Ishikawa (cell line): ENCODE results near the gene KCNF1.

ENCODE experiments used
- CEBPB ChIP-seq: IDR thresholded peaks from 2 replicates; pipeline ENCODE4 v1.6.1; 2012
- CREB1 ChIP-seq: IDR thresholded peaks from 2 replicates; pipeline ENCODE4 v1.6.1; 2012; ENCODE audit warnings: low read depth
- EGR1 ChIP-seq: IDR thresholded peaks from 2 replicates; pipeline ENCODE4 v1.6.1; 2012
- EP300 ChIP-seq: IDR thresholded peaks from 2 replicates; pipeline ENCODE4 v1.6.1; 2012; ENCODE audit warnings: borderline replicate concordance
- FOXM1 ChIP-seq: IDR thresholded peaks from 2 replicates; pipeline ENCODE4 v1.6.1; 2012; ENCODE audit warnings: low read depth, borderline replicate concordance
- NFIC ChIP-seq: IDR thresholded peaks from 2 replicates; pipeline ENCODE4 v1.6.1; 2012
- RAD21 ChIP-seq: IDR thresholded peaks from 2 replicates; pipeline ENCODE4 v1.6.1; 2012; ENCODE audit warnings: low read depth
- TAF1 ChIP-seq: IDR thresholded peaks from 2 replicates; pipeline ENCODE4 v1.6.1; 2012; ENCODE audit warnings: low read depth, mild to moderate bottlenecking
- TCF12 ChIP-seq: IDR thresholded peaks from 2 replicates; pipeline ENCODE4 v1.6.1; 2012; ENCODE audit warnings: low read depth
- TEAD4 ChIP-seq: IDR thresholded peaks from 2 replicates; pipeline ENCODE4 v1.6.1; 2012
- YY1 ChIP-seq: IDR thresholded peaks from 2 replicates; pipeline ENCODE4 v1.6.1; 2012; ENCODE audit warnings: low read depth
- ZBTB7A ChIP-seq: IDR thresholded peaks from 2 replicates; pipeline ENCODE4 v1.6.1; 2012; ENCODE audit warnings: low read depth
- TF ChIP-seq, protein P1 (sequence below): IDR thresholded peaks from 2 replicates; pipeline ENCODE4 v1.6.1; 2012; ENCODE audit warnings: low read depth, mild to moderate bottlenecking
- TF ChIP-seq, protein P2 (sequence below): IDR thresholded peaks from 2 replicates; pipeline ENCODE4 v1.6.1; 2012
- TF ChIP-seq, protein P3 (sequence below): IDR thresholded peaks from 2 replicates; pipeline ENCODE4 v1.6.1; 2012

Gene KCNF1

DNA sequence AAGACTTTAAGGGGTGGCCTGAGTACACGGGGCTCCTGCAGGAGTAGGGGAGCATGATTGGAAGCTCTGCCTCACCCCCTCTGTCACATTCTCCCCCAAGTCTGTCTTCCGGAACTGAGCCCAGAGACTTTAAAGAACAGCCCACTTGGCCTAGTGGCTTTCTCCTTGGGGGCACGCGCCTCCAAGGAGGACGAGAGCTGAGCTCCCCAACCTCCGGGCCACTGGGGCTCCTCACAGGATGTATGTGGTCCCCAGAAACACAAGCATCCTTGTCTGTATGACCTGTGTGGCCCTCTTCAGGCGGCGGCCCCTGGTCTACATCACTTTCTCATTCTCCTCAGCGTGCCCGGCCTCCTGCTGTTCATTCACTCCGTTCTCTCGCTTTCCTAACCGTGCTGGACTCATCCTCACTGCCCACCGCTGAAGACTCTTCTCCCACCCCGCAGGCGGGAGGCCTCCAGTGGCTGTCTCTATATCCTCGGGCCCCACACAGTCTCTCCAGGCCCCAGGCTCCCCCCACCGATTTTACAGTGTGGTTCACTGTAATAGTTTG, 23.7 kb downstream of the KCNF1 start:
- no peak for TF ChIP-seq EP300
- no peak for TF ChIP-seq CEBPB
- no peak for TF ChIP-seq NFIC
- TF ChIP-seq TEAD4: no peak
- no peak for TF ChIP-seq YY1
- no peak for TF ChIP-seq FOXM1
- TF ChIP-seq, protein P1, sequence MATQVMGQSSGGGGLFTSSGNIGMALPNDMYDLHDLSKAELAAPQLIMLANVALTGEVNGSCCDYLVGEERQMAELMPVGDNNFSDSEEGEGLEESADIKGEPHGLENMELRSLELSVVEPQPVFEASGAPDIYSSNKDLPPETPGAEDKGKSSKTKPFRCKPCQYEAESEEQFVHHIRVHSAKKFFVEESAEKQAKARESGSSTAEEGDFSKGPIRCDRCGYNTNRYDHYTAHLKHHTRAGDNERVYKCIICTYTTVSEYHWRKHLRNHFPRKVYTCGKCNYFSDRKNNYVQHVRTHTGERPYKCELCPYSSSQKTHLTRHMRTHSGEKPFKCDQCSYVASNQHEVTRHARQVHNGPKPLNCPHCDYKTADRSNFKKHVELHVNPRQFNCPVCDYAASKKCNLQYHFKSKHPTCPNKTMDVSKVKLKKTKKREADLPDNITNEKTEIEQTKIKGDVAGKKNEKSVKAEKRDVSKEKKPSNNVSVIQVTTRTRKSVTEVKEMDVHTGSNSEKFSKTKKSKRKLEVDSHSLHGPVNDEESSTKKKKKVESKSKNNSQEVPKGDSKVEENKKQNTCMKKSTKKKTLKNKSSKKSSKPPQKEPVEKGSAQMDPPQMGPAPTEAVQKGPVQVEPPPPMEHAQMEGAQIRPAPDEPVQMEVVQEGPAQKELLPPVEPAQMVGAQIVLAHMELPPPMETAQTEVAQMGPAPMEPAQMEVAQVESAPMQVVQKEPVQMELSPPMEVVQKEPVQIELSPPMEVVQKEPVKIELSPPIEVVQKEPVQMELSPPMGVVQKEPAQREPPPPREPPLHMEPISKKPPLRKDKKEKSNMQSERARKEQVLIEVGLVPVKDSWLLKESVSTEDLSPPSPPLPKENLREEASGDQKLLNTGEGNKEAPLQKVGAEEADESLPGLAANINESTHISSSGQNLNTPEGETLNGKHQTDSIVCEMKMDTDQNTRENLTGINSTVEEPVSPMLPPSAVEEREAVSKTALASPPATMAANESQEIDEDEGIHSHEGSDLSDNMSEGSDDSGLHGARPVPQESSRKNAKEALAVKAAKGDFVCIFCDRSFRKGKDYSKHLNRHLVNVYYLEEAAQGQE: no peak
- no peak for TF ChIP-seq CREB1
- TF ChIP-seq, protein P2, sequence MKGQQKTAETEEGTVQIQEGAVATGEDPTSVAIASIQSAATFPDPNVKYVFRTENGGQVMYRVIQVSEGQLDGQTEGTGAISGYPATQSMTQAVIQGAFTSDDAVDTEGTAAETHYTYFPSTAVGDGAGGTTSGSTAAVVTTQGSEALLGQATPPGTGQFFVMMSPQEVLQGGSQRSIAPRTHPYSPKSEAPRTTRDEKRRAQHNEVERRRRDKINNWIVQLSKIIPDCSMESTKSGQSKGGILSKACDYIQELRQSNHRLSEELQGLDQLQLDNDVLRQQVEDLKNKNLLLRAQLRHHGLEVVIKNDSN: no peak
- TF ChIP-seq TAF1: no peak
- TF ChIP-seq, protein P3, sequence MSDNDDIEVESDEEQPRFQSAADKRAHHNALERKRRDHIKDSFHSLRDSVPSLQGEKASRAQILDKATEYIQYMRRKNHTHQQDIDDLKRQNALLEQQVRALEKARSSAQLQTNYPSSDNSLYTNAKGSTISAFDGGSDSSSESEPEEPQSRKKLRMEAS: no peak
- TF ChIP-seq EGR1: no peak
- no peak for TF ChIP-seq TCF12
- no peak for TF ChIP-seq ZBTB7A
- no peak for TF ChIP-seq RAD21

DNA sequence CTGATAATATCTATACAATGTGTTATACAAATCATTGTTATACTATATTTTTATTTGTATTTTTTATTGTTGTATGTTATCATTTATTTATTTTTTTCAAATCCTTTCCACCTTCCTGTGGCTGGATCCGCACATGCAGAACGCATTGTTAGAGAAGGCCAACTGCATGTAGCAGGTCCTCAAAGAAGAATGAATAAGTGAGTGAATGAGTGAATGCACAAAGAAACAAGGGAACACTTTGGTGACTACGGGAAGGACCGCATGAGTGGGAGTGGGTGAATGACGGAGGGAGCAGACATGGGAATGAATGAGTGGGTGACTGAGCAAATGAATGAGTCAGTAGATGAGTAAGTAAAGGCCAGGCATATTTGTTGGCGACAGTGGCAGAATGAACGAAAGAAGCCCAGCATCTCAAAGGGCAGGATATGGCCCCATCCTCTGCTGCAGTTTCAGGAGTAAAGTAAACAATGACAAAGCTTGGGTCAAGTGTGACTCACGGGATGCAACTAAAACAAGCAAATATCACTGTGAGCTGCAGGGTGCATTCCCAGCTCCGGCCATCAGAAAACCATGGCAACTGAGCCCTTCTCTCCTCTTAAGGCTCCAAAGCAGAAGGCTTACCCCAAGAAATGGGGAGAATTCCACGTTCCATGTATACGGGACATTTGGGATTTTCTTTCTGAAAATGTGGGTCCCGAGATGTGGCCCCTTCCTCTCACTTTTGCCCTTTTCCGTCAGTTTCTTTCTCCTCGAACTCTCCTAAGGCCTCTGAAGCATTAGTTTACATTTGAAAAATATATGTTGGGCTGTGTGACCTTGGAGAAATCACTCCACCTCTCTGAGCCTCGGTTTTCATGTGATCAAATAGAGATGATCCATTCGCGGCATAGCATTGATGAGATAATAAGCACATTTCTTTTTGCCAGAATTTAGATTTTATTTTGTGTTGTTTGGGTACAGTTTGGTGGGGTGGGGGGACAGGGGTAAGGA, 24.5 kb downstream of the KCNF1 start:
- TF ChIP-seq TCF12 (peak; percentile 67), RAD21 (no peak), NFIC (peak; percentile 71), EP300 (peak; percentile 89), FOXM1 (peak; percentile 59; the same call in 1 of the 2 replicates), EGR1 (no peak), TEAD4 (peak; percentile 62)

DNA sequence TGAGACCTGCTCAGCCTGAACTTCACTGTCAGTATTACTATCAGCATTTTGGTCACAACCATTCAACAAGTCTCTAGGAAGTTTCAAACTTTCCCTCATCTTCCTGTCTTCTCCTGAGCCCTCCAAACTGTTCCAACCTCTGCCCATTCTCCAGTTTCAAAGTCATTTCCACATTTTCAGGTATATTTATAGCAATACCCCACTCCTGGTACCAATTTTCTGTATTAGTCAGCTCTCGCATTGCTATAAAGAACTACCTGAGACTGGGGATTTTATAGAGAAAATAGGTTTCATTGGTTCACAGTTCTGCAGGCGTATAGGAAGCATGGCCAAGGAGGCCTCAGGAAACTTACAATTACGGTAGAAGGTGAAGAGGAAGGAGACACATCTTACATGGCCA, 27.3 kb downstream of the KCNF1 start:
- TF ChIP-seq NFIC: no peak
- no peak for TF ChIP-seq YY1
- no peak for TF ChIP-seq TCF12

DNA sequence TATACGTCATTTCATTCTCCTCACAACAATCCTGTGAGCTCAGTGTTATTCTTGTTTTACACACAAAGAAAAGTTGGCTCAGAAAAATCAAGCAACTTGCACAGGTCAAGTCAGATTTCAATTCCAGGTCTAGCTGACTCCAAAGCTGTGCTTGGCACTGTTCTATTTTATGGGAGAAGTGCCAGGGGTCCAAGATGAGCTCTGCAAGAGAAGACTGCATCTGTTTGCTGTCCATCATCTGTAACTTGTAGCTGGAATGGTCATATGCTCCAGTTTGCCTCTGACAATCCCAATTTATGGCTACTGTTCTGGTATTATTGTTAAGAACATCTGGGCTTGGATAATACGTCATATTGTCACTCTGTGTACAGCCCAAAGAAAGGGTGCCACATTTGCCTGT, 28.9 kb downstream of the KCNF1 start:
- TF ChIP-seq NFIC (no peak), TAF1 (no peak), TCF12 (no peak), RAD21 (no peak), TEAD4 (no peak), FOXM1 (no peak), CEBPB (no peak), EGR1 (no peak)
- TF ChIP-seq, protein P1: no peak

DNA sequence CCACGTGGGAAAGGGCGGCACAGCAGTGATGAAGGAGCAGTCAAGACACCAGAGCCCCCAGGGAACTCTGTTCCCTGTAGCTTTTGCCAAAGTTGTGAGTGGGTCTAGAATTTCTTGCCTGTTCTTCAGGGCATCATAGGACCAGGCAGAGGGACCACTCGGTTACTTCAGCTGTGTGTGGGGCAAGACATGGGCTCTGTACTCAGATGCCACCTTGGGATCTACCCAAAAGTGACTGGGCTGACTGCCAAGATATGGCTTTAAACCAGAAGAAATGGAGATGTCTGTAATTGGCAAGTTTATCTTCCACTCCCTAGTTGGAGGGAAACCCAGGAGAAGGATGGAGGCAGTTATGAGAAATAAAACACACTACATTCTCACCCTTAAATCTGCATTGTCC, 29.6 kb downstream of the KCNF1 start:
- TF ChIP-seq YY1: no peak
- no peak for TF ChIP-seq CEBPB
- TF ChIP-seq, protein P2: no peak
- TF ChIP-seq, protein P1: no peak
- TF ChIP-seq RAD21: no peak
- TF ChIP-seq EP300: no peak
- no peak for TF ChIP-seq TEAD4
- no peak for TF ChIP-seq NFIC
